HEK293 (cell line): Measurements from ENCODE around the gene RORB.

ENCODE experiments used
- CTCF ChIA-PET: fragments of 350-600 bp; formaldehyde crosslinking; extraction: SDS; loops from one replicate; lab custom pipeline; 2021; ENCODE audit warnings: antibody characterized with exemption; lab: Yijun Ruan, JAX
- POLR2A ChIA-PET: fragments of 300-600 bp; formaldehyde crosslinking; extraction: SDS; loops from one replicate; lab custom pipeline; 2020; ENCODE audit warnings: antibody characterized with exemption, inconsistent platforms; lab: Yijun Ruan, JAX
- H3K27ac ChIP-seq: fragments of 200-500 bp; sonication (Bioruptor generic); 2 replicates; pipeline ENCODE4 v1.5.1; 2014; ENCODE audit warnings: low read depth, low read length, control low read depth, inconsistent platforms; ENCODE audit errors: extremely low read depth
- H3K36me3 ChIP-seq, 2 experiments: fragments of 200-500 bp in 1 of 2; sonication (Bioruptor generic) in 1 of 2; 1 replicate in 1 of 2; 2 replicates in 1 of 2; pipeline ENCODE4 v1.5.1; 2014 to 2017; ENCODE audit warnings: inconsistent platforms in 2 of 2, low read length in 2 of 2; ENCODE audit not compliant: control insufficient read depth in 2 of 2, insufficient read depth in 1 of 2
- H3K4me1 ChIP-seq: fragments of 200-500 bp; sonication (Bioruptor generic); 2 replicates; pipeline ENCODE4 v1.5.1; 2014; ENCODE audit warnings: mild to moderate bottlenecking, low read length, inconsistent platforms; ENCODE audit not compliant: control insufficient read depth, insufficient read depth
- H3K4me3 ChIP-seq: 2 replicates; pipeline ENCODE4 v1.5.1; 2011; ENCODE audit warnings: low read depth, mild to moderate bottlenecking, control low read depth, low read length, moderate library complexity
- H3K9me3 ChIP-seq: fragments of 200-500 bp; sonication (Bioruptor generic); 2 replicates; pipeline ENCODE4 v1.5.1; 2014; ENCODE audit warnings: low read depth, low read length, inconsistent platforms; ENCODE audit not compliant: control insufficient read depth, insufficient read depth
- GLI2 ChIP-seq: fragments of 450-650 bp; formaldehyde crosslinking; IDR thresholded peaks from 2 replicates; pipeline ENCODE4; 2017; ENCODE audit warnings: missing biosample characterization, missing genetic modification characterization, low read depth, borderline replicate concordance
- REST ChIP-seq: fragments of 450-650 bp; formaldehyde crosslinking; IDR thresholded peaks from 2 replicates; pipeline ENCODE4 v1.5.1; 2016; ENCODE audit warnings: missing biosample characterization, missing genetic modification characterization
- SCRT2 ChIP-seq: fragments of 450-650 bp; formaldehyde crosslinking; IDR thresholded peaks from 2 replicates; pipeline ENCODE4 v1.5.1; 2016; ENCODE audit warnings: missing biosample characterization, missing genetic modification characterization
- SP7 ChIP-seq: fragments of 450-650 bp; formaldehyde crosslinking; IDR thresholded peaks from 2 replicates; pipeline ENCODE4 v1.5.1; 2016; ENCODE audit warnings: missing biosample characterization, missing genetic modification characterization
- WT1 ChIP-seq: fragments of 450-650 bp; formaldehyde crosslinking; IDR thresholded peaks from 2 replicates; pipeline ENCODE4 v1.5.1; 2016; ENCODE audit warnings: missing biosample characterization, missing genetic modification characterization
- ZBTB10 ChIP-seq: fragments of 450-650 bp; formaldehyde crosslinking; IDR thresholded peaks from 2 replicates; pipeline ENCODE4 v1.5.1; 2016; ENCODE audit warnings: missing biosample characterization, missing genetic modification characterization
- ZNF184 ChIP-seq: fragments of 450-650 bp; IDR thresholded peaks from 2 replicates; pipeline ENCODE4 v1.5.1; 2018; ENCODE audit warnings: missing biosample characterization, mild to moderate bottlenecking, missing genetic modification characterization
- ZNF239 ChIP-seq: fragments of 450-650 bp; formaldehyde crosslinking; IDR thresholded peaks from 2 replicates; pipeline ENCODE4 v1.5.1; 2016; ENCODE audit warnings: missing biosample characterization, missing genetic modification characterization
- ZNF280D ChIP-seq: fragments of 450-650 bp; formaldehyde crosslinking; IDR thresholded peaks from 2 replicates; pipeline ENCODE4 v1.5.1; 2016; ENCODE audit warnings: missing biosample characterization, missing genetic modification characterization
- ZNF292 ChIP-seq: fragments of 450-650 bp; formaldehyde crosslinking; IDR thresholded peaks from 2 replicates; pipeline ENCODE4 v1.5.1; 2016; ENCODE audit warnings: low read depth, missing biosample characterization, missing genetic modification characterization, borderline replicate concordance
- ZNF324 ChIP-seq: fragments of 450-650 bp; formaldehyde crosslinking; IDR thresholded peaks from 2 replicates; pipeline ENCODE4 v1.5.1; 2016; ENCODE audit warnings: missing biosample characterization, missing genetic modification characterization
- ZNF391 ChIP-seq: fragments of 450-650 bp; formaldehyde crosslinking; IDR thresholded peaks from 2 replicates; pipeline ENCODE4 v1.5.1; 2016; ENCODE audit warnings: low read depth, missing biosample characterization, missing genetic modification characterization, borderline replicate concordance
- ZNF521 ChIP-seq: fragments of 450-650 bp; formaldehyde crosslinking; IDR thresholded peaks from 2 replicates; pipeline ENCODE4 v1.5.1; 2017; ENCODE audit warnings: missing biosample characterization, mild to moderate bottlenecking, missing genetic modification characterization
- ZNF677 ChIP-seq: fragments of 450-650 bp; IDR thresholded peaks from 2 replicates; pipeline ENCODE4 v1.5.0; 2018; ENCODE audit warnings: missing biosample characterization, mild to moderate bottlenecking, missing genetic modification characterization, moderate library complexity
- ZNF777 ChIP-seq: fragments of 450-650 bp; formaldehyde crosslinking; IDR thresholded peaks from 2 replicates; pipeline ENCODE4 v1.5.1; 2017; ENCODE audit warnings: missing biosample characterization, missing genetic modification characterization, borderline replicate concordance
- ZNF791 ChIP-seq: fragments of 450-650 bp; formaldehyde crosslinking; IDR thresholded peaks from 2 replicates; pipeline ENCODE4 v1.5.1; 2016; ENCODE audit warnings: missing biosample characterization, missing genetic modification characterization
- ZSCAN30 ChIP-seq: fragments of 450-650 bp; IDR thresholded peaks from 2 replicates; pipeline ENCODE4 v1.5.1; 2018; ENCODE audit warnings: missing biosample characterization, mild to moderate bottlenecking, missing genetic modification characterization, moderate library complexity
- TF ChIP-seq, protein P1 (sequence below): fragments of 450-650 bp; formaldehyde crosslinking; IDR thresholded peaks from 2 replicates; pipeline ENCODE4 v1.5.1; 2016; ENCODE audit warnings: missing biosample characterization, missing genetic modification characterization
- TF ChIP-seq, protein P2 (sequence below): fragments of 450-650 bp; formaldehyde crosslinking; IDR thresholded peaks from 2 replicates; pipeline ENCODE4 v1.5.1; 2017; ENCODE audit warnings: missing biosample characterization, missing genetic modification characterization
- TF ChIP-seq, protein P3 (sequence below): fragments of 450-650 bp; formaldehyde crosslinking; IDR thresholded peaks from 2 replicates; pipeline ENCODE4 v1.5.1; 2016; ENCODE audit warnings: missing biosample characterization, missing genetic modification characterization, low read depth

RORB gene

DNA sequence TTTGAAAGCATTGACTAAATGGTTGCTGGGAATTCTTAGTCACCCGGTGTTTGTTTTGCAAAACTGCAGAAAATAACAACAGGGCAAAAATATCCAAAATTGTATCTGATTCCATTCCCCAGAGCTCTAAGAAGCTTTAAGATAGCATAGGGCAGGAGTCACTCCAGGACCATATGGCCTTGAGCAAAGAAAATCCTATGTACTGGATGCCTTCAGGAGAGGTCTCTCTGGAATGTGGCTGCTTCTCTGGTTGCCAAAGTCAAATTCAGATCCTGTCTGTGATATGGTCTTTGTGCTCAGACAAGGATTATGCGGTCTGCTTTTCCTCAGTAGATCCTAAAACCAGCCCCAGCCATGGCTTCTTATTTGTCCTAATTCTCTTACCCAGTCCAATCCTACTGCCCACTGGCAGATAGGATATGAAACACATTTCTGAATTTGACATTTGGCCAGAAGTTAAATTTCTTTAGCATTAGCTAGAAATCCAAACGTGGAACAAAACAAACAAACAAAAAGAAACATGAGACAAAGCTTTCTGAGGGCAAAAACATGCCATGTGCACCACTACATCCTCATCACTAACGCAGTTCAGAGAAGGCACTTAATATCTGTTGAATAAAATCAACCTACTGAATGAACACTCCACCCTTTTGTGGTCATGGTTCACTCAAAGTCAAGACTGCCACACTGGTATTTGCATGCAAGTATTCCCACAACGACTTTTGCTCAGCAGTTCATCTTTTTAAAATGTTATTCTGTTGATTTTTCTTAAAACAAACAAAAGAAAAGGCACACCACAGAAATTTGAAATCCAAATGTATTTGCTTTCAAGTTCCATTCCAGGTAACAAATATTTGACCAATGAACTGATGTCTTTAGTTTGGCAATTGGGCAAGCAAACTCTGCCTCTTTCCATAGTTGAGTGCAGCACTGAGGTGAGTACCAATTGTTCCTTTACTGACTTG lies 224.8 kb downstream of the RORB start:
- Histone ChIP-seq H3K27ac (no peak overlapping the region), H3K9me3 (no peaks in the 10 kb centered on the region), H3K4me1 (no peaks in the 10 kb centered on the region), H3K36me3 (no peaks in the 10 kb centered on the region), H3K4me3 (no peak overlapping the region)
- CTCF ChIA-PET = interaction anchor here (0.6 kb wide), 1 partner anchor 56 kb away, joined by 3 read pairs; no protein-coding TSS in a partner anchor
- POLR2A ChIA-PET = no interaction called here
- TF ChIP-seq WT1 (tag by site-specific recombination) = no peak
- TF ChIP-seq, protein P1, sequence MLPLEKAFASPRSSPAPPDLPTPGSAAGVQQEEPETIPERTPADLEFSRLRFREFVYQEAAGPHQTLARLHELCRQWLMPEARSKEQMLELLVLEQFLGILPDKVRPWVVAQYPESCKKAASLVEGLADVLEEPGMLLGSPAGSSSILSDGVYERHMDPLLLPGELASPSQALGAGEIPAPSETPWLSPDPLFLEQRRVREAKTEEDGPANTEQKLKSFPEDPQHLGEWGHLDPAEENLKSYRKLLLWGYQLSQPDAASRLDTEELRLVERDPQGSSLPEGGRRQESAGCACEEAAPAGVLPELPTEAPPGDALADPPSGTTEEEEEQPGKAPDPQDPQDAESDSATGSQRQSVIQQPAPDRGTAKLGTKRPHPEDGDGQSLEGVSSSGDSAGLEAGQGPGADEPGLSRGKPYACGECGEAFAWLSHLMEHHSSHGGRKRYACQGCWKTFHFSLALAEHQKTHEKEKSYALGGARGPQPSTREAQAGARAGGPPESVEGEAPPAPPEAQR = no peak
- TF ChIP-seq ZBTB10 (tag by site-specific recombination) = no peak
- no peak for TF ChIP-seq ZSCAN30
- no peak for TF ChIP-seq ZNF324 (tag by site-specific recombination)
- no peak for TF ChIP-seq ZNF677
- TF ChIP-seq ZNF184 (tag by site-specific recombination) = no peak
- TF ChIP-seq ZNF777 (tag by site-specific recombination) = no peak
- TF ChIP-seq ZNF391 (tag by site-specific recombination) = no peak
- no peak for TF ChIP-seq ZNF292
- no peak for TF ChIP-seq REST (tag by site-specific recombination)
- TF ChIP-seq GLI2 (tag by site-specific recombination) = no peak
- TF ChIP-seq ZNF280D (tag by site-specific recombination) = no peak
- TF ChIP-seq ZNF521 = no peak
- TF ChIP-seq, protein P2, sequence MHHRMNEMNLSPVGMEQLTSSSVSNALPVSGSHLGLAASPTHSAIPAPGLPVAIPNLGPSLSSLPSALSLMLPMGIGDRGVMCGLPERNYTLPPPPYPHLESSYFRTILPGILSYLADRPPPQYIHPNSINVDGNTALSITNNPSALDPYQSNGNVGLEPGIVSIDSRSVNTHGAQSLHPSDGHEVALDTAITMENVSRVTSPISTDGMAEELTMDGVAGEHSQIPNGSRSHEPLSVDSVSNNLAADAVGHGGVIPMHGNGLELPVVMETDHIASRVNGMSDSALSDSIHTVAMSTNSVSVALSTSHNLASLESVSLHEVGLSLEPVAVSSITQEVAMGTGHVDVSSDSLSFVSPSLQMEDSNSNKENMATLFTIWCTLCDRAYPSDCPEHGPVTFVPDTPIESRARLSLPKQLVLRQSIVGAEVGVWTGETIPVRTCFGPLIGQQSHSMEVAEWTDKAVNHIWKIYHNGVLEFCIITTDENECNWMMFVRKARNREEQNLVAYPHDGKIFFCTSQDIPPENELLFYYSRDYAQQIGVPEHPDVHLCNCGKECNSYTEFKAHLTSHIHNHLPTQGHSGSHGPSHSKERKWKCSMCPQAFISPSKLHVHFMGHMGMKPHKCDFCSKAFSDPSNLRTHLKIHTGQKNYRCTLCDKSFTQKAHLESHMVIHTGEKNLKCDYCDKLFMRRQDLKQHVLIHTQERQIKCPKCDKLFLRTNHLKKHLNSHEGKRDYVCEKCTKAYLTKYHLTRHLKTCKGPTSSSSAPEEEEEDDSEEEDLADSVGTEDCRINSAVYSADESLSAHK (tag by site-specific recombination) = no peak
- no peak for TF ChIP-seq ZNF791 (tag by site-specific recombination)
- no peak for TF ChIP-seq SP7 (tag by site-specific recombination)
- TF ChIP-seq SCRT2 = no peak
- TF ChIP-seq ZNF239 (tag by site-specific recombination) = no peak
- TF ChIP-seq, protein P3, sequence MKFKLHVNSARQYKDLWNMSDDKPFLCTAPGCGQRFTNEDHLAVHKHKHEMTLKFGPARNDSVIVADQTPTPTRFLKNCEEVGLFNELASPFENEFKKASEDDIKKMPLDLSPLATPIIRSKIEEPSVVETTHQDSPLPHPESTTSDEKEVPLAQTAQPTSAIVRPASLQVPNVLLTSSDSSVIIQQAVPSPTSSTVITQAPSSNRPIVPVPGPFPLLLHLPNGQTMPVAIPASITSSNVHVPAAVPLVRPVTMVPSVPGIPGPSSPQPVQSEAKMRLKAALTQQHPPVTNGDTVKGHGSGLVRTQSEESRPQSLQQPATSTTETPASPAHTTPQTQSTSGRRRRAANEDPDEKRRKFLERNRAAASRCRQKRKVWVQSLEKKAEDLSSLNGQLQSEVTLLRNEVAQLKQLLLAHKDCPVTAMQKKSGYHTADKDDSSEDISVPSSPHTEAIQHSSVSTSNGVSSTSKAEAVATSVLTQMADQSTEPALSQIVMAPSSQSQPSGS (tag by site-specific recombination) = no peak
